HG02973 (cell line): ENCODE data around the gene NLRX1.
"Not testable (repeated sequence)": the region's sequence is repeated elsewhere in the genome, so short reads cannot be mapped to it uniquely, and the experiment has no call there.

ENCODE experiments used
- ATAC-seq: cut with Tn5 transposase; IDR thresholded peaks from one replicate; pipeline ENCODE4 v1.9.1; 2021; ENCODE audit warnings: moderate library complexity; ENCODE audit not compliant: unreplicated experiment

The NLRX1 gene

GRCh38 chr11:119181677-119182412 is 13.3 kb downstream of the NLRX1 start:
- ATAC-seq: no peak

GRCh38 chr11:119184399-119184798 is 15.9 kb downstream of the NLRX1 start:
- ATAC-seq: not testable (repeated sequence)

- no peak for ATAC-seq
Measured at GRCh38 chr11:119185981-119186634, 17.6 kb downstream of the NLRX1 start.

- ATAC-seq: no peak
Measured at GRCh38 chr11:119187123-119187892, 18.8 kb downstream of the NLRX1 start.

- ATAC-seq: no peak
Measured at GRCh38 chr11:119188067-119188466, 19.5 kb downstream of the NLRX1 start.

GRCh38 chr11:119188887-119189286 is 20.4 kb downstream of the NLRX1 start:
- ATAC-seq: no peak

- no peak for ATAC-seq
Measured at GRCh38 chr11:119189393-119189792, 20.9 kb downstream of the NLRX1 start.

- no peak for ATAC-seq
Measured at GRCh38 chr11:119190531-119190930, 22.0 kb downstream of the NLRX1 start.

GRCh38 chr11:119191265-119191664 is 22.7 kb downstream of the NLRX1 start:
- not testable (repeated sequence) for ATAC-seq

GRCh38 chr11:119192111-119192510 is 23.6 kb downstream of the NLRX1 start:
- no peak for ATAC-seq

GRCh38 chr11:119193001-119193400 is 24.5 kb downstream of the NLRX1 start:
- ATAC-seq: no peak

GRCh38 chr11:119193626-119194025 is 25.1 kb downstream of the NLRX1 start:
- ATAC-seq: no peak

- ATAC-seq: no peak
Measured at GRCh38 chr11:119194811-119195440, 26.4 kb downstream of the NLRX1 start.

- no peak for ATAC-seq
Measured at GRCh38 chr11:119195680-119196079, 27.2 kb downstream of the NLRX1 start.

GRCh38 chr11:119196833-119197483 is 28.4 kb downstream of the NLRX1 start:
- ATAC-seq: peak; percentile 60

GRCh38 chr11:119198925-119199324 is 30.4 kb downstream of the NLRX1 start:
- no peak for ATAC-seq

- not testable (repeated sequence) for ATAC-seq
Measured at GRCh38 chr11:119201236-119201635, 32.7 kb downstream of the NLRX1 start.

- ATAC-seq: no peak
Measured at GRCh38 chr11:119202554-119202953, 34.0 kb downstream of the NLRX1 start.

GRCh38 chr11:119204066-119204465 is 35.5 kb downstream of the NLRX1 start:
- ATAC-seq: no peak

- ATAC-seq: no peak
Measured at GRCh38 chr11:119205080-119205479, 36.6 kb downstream of the NLRX1 start.
